ENCODE measurements around the gene ZNF362. TPM values are rescaled to one million over a fixed set of nuclear protein-coding genes. Genes with fewer than 3 reads are reported as not detected.

The ZNF362 gene
- total and polyA plus RNA-seq, 2 of the 13 experiments (the other 11 are each of a cell fraction or from before 2014, with no cell fraction given) = 8.3 to 14.2 TPM

DNA sequence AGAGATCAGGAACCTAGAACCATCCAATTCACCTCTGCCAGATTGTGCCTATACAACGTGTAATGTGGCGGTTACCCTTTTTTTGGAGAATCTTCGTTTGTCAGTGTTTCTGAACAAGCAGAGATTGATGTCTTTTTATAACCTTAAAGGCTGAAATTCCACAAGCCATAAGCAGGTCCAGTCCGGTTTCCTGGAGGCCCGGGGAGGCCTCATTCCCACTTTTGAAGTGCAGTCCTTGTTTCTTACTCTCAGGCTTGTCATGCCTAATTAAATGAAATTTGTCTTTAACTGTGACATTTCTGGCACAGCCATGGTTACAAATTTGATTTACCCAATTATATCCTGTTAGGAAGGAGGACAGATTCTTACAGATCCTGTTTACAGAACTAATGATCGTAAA, 27.8 kb downstream of the ZNF362 start:
- Histone ChIP-seq H3K79me2 (ENCODE audit: insufficient read depth, low read length) (no peaks in the 10 kb centered on the region), H3K9ac (ENCODE audit: insufficient read depth, low read depth, low read length) (no peak overlapping the region), H4K20me1 (ENCODE audit: insufficient read depth, low read length) (no peaks in the 10 kb centered on the region), H3K27me3 (ENCODE audit: control insufficient read depth in 1 of 2, insufficient read depth in 2 of 2, low read length in 2 of 2) (no peaks in the 10 kb centered on the region), H2AFZ (ENCODE audit: low read length) (no peak overlapping the region), H3K27ac (ENCODE audit: extremely low read length, insufficient read depth, low read length) (no peak overlapping the region), H3K4me3 (replicated peaks in 1 of 3; ENCODE audit: insufficient read depth in 1 of 3, low read depth in 2 of 3, low read length in 3 of 3) (no peak overlapping the region), H3K9me3 (ENCODE audit: low read length) (no peaks in the 10 kb centered on the region), H3K4me1 (ENCODE audit: insufficient read depth, low read length) (no peaks in the 10 kb centered on the region; the same call in 1 of the 2 replicates), H3K36me3 (replicated peaks in 1 of 2; ENCODE audit: control insufficient read depth in 1 of 2, insufficient read depth in 2 of 2, low read length in 2 of 2) (peaks cover 12 to 47% of the 10 kb centered on the region in 2 experiments), H3K4me2 (ENCODE audit: low read depth, low read length) (no peak overlapping the region)
- intact Hi-C loops (cut with micrococcal nuclease; ENCODE audit: unreplicated experiment) (no loop called here), in situ Hi-C loops (cut with HindIII; ENCODE audit: extremely low pct_ligation_motif_present, low pct_unique_long_range_greater_than_20kb) (no loop called here)
- ChIA-PET POLR2A (no interaction called here), CTCF (ENCODE audit: low intra/inter-chr PET ratio, low total read pairs) (no interaction called here)
- BruUV-seq (replicated peaks) = no TSS peak
- FAIRE-seq (no peak), ATAC-seq (no peak), DNase-seq (ENCODE audit: low spot score) (no peak)
- TF ChIP-seq ZNF34 (CRISPR knock-in tag; IDR thresholded peaks at IDR 0.05; ENCODE audit: borderline replicate concordance) (no peak), GPN1 (CRISPR knock-in tag; IDR thresholded peaks at IDR 0.05; ENCODE audit: borderline replicate concordance) (no peak), CHD2 (IDR thresholded peaks at IDR 0.05; ENCODE audit: low read depth, low read length) (no peak), NFE2L1 (CRISPR knock-in tag; IDR thresholded peaks at IDR 0.05; ENCODE audit: borderline replicate concordance) (no peak), TGIF2 (CRISPR knock-in tag; IDR thresholded peaks at IDR 0.05) (no peak), LCORL (IDR thresholded peaks at IDR 0.05) (no peak), LCORL (CRISPR knock-in tag; IDR thresholded peaks at IDR 0.05) (no peak), HOXA9 (CRISPR knock-in tag; IDR thresholded peaks at IDR 0.05; ENCODE audit: borderline replicate concordance) (no peak), ZNF660 (CRISPR knock-in tag; IDR thresholded peaks at IDR 0.05; ENCODE audit: borderline replicate concordance, low read depth) (no peak), ZNF644 (CRISPR knock-in tag; IDR thresholded peaks at IDR 0.05; ENCODE audit: low read depth) (no peak), DMAP1 (CRISPR knock-in tag; IDR thresholded peaks at IDR 0.05) (no peak)
- TF ChIP-seq, protein P1, sequence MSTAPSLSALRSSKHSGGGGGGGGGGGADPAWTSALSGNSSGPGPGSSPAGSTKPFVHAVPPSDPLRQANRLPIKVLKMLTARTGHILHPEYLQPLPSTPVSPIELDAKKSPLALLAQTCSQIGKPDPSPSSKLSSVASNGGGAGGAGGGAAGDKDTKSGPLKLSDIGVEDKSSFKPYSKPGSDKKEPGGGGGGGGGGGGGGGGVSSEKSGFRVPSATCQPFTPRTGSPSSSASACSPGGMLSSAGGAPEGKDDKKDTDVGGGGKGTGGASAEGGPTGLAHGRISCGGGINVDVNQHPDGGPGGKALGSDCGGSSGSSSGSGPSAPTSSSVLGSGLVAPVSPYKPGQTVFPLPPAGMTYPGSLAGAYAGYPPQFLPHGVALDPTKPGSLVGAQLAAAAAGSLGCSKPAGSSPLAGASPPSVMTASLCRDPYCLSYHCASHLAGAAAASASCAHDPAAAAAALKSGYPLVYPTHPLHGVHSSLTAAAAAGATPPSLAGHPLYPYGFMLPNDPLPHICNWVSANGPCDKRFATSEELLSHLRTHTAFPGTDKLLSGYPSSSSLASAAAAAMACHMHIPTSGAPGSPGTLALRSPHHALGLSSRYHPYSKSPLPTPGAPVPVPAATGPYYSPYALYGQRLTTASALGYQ (CRISPR knock-in tag; IDR thresholded peaks at IDR 0.05) = no peak
- TF ChIP-seq, protein P2, sequence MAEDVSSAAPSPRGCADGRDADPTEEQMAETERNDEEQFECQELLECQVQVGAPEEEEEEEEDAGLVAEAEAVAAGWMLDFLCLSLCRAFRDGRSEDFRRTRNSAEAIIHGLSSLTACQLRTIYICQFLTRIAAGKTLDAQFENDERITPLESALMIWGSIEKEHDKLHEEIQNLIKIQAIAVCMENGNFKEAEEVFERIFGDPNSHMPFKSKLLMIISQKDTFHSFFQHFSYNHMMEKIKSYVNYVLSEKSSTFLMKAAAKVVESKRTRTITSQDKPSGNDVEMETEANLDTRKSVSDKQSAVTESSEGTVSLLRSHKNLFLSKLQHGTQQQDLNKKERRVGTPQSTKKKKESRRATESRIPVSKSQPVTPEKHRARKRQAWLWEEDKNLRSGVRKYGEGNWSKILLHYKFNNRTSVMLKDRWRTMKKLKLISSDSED (CRISPR knock-in tag; IDR thresholded peaks at IDR 0.05) = no peak
- TF ChIP-seq, protein P3, sequence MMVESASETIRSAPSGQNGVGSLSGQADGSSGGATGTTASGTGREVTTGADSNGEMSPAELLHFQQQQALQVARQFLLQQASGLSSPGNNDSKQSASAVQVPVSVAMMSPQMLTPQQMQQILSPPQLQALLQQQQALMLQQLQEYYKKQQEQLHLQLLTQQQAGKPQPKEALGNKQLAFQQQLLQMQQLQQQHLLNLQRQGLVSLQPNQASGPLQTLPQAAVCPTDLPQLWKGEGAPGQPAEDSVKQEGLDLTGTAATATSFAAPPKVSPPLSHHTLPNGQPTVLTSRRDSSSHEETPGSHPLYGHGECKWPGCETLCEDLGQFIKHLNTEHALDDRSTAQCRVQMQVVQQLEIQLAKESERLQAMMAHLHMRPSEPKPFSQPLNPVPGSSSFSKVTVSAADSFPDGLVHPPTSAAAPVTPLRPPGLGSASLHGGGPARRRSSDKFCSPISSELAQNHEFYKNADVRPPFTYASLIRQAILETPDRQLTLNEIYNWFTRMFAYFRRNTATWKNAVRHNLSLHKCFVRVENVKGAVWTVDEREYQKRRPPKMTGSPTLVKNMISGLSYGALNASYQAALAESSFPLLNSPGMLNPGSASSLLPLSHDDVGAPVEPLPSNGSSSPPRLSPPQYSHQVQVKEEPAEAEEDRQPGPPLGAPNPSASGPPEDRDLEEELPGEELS (CRISPR knock-in tag; IDR thresholded peaks at IDR 0.05) = no peak
- TF ChIP-seq, protein P4, sequence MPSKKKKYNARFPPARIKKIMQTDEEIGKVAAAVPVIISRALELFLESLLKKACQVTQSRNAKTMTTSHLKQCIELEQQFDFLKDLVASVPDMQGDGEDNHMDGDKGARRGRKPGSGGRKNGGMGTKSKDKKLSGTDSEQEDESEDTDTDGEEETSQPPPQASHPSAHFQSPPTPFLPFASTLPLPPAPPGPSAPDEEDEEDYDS (CRISPR knock-in tag; IDR thresholded peaks at IDR 0.05) = no peak
- TF ChIP-seq, protein P5, sequence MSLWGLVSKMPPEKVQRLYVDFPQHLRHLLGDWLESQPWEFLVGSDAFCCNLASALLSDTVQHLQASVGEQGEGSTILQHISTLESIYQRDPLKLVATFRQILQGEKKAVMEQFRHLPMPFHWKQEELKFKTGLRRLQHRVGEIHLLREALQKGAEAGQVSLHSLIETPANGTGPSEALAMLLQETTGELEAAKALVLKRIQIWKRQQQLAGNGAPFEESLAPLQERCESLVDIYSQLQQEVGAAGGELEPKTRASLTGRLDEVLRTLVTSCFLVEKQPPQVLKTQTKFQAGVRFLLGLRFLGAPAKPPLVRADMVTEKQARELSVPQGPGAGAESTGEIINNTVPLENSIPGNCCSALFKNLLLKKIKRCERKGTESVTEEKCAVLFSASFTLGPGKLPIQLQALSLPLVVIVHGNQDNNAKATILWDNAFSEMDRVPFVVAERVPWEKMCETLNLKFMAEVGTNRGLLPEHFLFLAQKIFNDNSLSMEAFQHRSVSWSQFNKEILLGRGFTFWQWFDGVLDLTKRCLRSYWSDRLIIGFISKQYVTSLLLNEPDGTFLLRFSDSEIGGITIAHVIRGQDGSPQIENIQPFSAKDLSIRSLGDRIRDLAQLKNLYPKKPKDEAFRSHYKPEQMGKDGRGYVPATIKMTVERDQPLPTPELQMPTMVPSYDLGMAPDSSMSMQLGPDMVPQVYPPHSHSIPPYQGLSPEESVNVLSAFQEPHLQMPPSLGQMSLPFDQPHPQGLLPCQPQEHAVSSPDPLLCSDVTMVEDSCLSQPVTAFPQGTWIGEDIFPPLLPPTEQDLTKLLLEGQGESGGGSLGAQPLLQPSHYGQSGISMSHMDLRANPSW (CRISPR knock-in tag; IDR thresholded peaks at IDR 0.05; ENCODE audit: borderline replicate concordance) = no peak
- 95% methylated on average over 6 of the region's 6 CpGs for WGBS (ENCODE audit: low lambda C conversion rate)

Measured in HepG2 (cell line).